Brain microvascular endothelial cell (primary cell): ENCODE data around the gene CKS1B.

Experiments
- DNase-seq: peaks from one replicate; pipeline ENCODE4 v3.0.0-alpha.2; 2020
- H3K27ac ChIP-seq: fragments of 250-450 bp; sonication (Bioruptor Pico); 2 replicates; pipeline ENCODE4 v1.5.1; 2020; ENCODE audit warnings: mild to moderate bottlenecking, moderate library complexity
- H3K27me3 ChIP-seq: fragments of 250-450 bp; sonication (Bioruptor Pico); replicated peaks from 2 replicates; pipeline ENCODE4 v1.5.1; 2020; ENCODE audit warnings: mild to moderate bottlenecking
- H3K36me3 ChIP-seq: fragments of 250-450 bp; sonication (Bioruptor Pico); replicated peaks from 2 replicates; pipeline ENCODE4 v1.5.1; 2020; ENCODE audit warnings: mild to moderate bottlenecking
- H3K4me3 ChIP-seq: 2 replicates; pipeline ENCODE4 v1.5.1; 2011; ENCODE audit warnings: low read depth, mild to moderate bottlenecking, control low read depth, low read length, moderate library complexity
- CTCF ChIP-seq: IDR thresholded peaks from 2 replicates; pipeline ENCODE4 v1.5.1; 2011; ENCODE audit warnings: low read depth, mild to moderate bottlenecking, moderate library complexity, low read length, control low read depth, inconsistent platforms; ENCODE audit errors: missing control alignments
- in situ Hi-C: cut with HindIII; loops from 2 replicates; pipeline ENCODE4 v1.10.0; 2017; ENCODE audit warnings: low sequenced_read_pairs, low pct_ligation_motif_present

Gene CKS1B

GRCh38 chr1:155008015-155008941 lies 33.8 kb downstream of the CKS1B start:
- no peak overlapping the region for H3K4me3 ChIP-seq
- peaks cover 3% of the 10 kb centered on the region for H3K36me3 ChIP-seq
- no peak overlapping the region for H3K27ac ChIP-seq
- H3K27me3 ChIP-seq, result no peaks in the 10 kb centered on the region
- DNase-seq, result no peak
- TF ChIP-seq CTCF, result no peak
- in situ Hi-C loops, result no loop called here

GRCh38 chr1:155009221-155009711 lies 34.8 kb downstream of the CKS1B start:
- in situ Hi-C loops, result no loop called here

DNA sequence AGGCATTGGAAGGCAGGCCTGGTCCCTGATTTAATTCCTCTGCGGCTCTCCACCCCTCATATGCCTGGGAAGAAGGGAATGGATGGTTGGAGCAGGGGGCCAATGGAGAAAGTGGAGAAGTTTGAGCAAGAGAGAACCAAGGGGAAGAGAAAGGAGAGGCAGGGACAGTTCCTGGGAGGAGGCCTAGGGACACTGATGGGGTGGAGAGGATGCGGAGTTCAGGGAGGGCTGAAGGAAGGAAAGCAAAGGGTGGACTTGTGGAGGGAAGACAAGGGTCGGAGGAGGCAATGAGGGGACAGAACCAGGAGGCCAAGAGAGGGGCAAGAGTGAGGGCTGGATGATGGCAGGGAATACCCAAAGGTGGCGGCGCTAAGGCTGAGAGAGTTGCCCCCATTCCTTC lies 35.3 kb downstream of the CKS1B start:
- Histone ChIP-seq H3K27ac (no peak overlapping the region), H3K36me3 (peaks cover 6% of the 10 kb centered on the region), H3K4me3 (no peak overlapping the region), H3K27me3 (no peaks in the 10 kb centered on the region)
- in situ Hi-C loops, result no loop called here
- no peak for TF ChIP-seq CTCF
- DNase-seq, result no peak

More at GRCh38 chr1:155009221-155009711, 34.8 kb downstream of the CKS1B start:
- Histone ChIP-seq H3K27ac (no peak overlapping the region), H3K27me3 (no peaks in the 10 kb centered on the region), H3K36me3 (peaks cover 3% of the 10 kb centered on the region), H3K4me3 (no peak overlapping the region)
- no peak for DNase-seq
- TF ChIP-seq CTCF, result no peak

DNA sequence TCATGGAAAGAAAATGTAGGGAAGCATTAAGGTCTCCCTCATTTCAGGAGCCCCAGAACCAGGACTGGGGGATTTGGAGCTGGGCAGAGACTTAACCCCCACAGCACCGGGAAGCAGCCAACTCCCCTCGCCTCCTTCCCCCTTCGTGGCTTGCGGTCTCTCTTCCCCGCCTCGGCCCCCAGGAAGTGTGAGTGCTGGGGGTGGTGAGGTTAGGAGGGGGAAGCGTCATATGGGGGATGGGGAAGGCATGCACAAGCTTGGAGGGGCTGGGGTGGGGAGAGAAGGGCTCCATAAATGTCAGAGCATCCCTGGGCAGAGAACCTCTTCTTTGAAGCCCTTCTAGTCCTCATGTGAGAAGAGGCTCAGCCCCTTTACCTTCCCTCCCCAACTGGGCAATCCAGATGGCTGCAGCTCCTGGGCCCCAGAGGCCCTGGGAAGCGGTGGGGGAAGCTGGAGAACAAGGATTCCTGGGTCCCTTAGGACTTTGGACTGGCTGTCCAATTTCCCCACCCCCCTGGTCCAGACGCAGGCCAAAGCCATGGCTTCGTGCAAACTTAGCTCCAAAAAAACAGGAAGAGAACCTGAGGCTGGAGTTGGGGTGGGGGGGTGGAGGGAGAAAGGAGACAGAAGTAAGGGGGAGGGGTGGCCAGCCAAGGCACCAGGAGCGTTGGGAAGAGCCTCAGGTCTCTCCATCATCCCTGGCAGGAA lies 35.9 kb downstream of the CKS1B start:
- H3K36me3 ChIP-seq, result peaks cover 12% of the 10 kb centered on the region
- no peak for DNase-seq
- H3K27me3 ChIP-seq, result no peaks in the 10 kb centered on the region
- H3K4me3 ChIP-seq, result no peak overlapping the region
- in situ Hi-C loops, result no loop called here
- TF ChIP-seq CTCF, result no peak
- no peak overlapping the region for H3K27ac ChIP-seq

- Histone ChIP-seq H3K36me3 (peaks cover 18% of the 10 kb centered on the region), H3K27ac (no peak overlapping the region), H3K27me3 (no peaks in the 10 kb centered on the region), H3K4me3 (no peak overlapping the region)
- in situ Hi-C loops, result no loop called here
- no peak for DNase-seq
- TF ChIP-seq CTCF, result no peak
These were observed 36.5 kb downstream of the CKS1B start for GRCh38 chr1:155011004-155011416.
